Stimulated activated CD4-positive, alpha-beta T cell treated with anti-CD3 and anti-CD28 coated beads, Interleukin-15, amount 100 ng/mL, for 1 hour (primary cell): ENCODE data around the gene KIF9.
"Not testable (repeated sequence)": the region's sequence is repeated elsewhere in the genome, so short reads cannot be mapped to it uniquely, and the experiment has no call there.

ENCODE experiments used
- DNase-seq, 2 donors: peaks; one replicate each; pipeline ENCODE4 v3.0.0-alpha.2; 2020; ENCODE audit warnings: low read depth in 1 of 2, low spot score in 1 of 2

KIF9 gene

DNA sequence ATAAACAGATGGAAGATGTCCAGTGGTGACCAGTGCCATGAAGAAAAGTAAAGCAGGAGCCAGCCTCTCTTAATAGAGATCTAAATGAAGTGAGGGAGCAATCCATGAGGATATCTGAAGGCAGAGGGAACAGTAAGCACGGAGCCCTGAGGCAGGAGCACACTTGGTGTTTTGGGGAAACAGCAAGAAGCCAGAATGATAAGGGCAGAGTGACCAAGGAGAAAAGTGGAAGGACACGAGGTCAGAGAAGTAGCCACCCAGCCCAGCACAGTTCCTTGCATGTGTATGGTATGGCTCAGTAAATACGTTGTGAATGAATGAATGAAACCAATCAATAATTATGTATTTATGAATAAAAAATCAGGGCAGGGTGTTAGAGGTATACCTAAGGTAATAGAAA is 11.8 kb upstream of the KIF9 start:
- DNase-seq, result no peak

DNA sequence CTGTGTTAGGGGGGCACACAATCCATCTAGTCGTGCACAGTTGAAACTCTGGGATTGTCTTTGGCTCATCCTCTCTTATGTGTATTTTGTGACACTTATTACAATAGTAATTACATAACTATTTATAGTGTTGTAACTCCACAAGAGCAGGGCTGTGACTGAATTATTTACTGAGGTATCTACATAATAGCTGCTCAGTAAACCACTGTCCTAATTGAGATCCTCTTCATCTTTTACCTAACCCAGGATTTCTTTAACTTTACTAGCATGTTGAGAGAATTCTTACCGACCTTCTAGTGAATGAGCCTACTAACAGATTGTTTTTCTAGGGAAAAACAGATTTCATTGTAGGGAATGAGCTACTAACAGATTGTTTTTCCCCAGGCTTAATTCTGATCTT is 11.2 kb upstream of the KIF9 start:
- DNase-seq, result no peak

DNA sequence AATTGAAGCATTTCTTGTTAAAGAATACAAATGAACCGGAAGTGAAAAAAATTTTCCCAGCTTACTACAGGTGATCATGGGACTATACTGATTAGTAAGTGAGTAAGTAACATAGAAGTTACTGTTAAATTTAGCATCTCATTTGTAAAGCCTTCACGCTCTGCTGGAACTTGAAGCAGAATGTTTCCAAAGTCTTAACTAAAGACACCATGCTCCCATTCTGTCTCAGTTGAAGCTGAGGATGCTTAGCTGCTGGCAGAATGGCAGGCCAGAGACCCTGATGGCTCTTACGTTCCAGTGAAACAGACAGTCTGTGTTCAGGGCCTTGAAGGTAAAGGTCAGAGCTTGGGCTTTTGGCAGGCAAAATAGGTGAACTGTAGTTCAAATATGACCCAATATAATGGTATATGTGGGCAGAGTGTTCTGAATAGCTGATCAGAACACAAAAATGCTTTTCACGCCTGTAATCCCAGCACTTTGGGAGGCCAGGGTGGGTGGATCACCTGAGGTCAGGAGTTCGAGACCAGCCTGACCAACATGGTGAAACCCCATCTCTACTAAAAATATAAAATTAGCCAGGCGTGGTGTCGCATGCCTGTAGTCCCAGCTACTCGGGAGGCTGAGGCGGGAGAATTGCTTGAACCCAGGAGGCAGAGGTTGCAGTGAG is 9.3 kb upstream of the KIF9 start:
- not testable (repeated sequence) for DNase-seq

DNA sequence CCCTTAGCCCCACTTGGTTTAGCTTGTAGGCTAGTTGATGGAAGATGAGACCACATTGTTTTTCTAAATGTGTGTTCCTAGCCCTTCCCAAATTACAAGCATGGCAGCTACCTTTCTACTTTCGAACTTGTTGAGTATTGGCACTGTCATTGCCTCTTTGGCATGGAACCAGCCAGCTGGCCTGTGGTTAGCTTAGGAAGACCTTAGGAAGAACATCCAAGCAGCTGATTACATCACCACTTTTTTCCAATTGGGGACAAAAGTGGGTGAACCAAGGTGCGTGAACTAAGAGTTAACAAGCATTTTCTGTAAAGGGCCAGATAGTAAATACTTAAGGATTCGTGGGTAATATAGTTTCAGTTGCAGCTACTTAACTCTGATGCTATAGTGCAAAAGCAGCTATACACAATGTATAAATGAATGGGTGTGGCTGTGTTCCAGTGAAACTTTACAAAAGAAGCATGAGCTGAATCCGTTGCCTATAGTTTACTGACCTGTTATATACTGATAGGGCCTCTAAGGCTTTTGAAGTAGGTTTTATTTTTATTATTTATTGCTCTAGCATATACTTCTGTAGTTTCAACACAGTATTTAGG is 8.7 kb upstream of the KIF9 start:
- no peak for DNase-seq

DNA sequence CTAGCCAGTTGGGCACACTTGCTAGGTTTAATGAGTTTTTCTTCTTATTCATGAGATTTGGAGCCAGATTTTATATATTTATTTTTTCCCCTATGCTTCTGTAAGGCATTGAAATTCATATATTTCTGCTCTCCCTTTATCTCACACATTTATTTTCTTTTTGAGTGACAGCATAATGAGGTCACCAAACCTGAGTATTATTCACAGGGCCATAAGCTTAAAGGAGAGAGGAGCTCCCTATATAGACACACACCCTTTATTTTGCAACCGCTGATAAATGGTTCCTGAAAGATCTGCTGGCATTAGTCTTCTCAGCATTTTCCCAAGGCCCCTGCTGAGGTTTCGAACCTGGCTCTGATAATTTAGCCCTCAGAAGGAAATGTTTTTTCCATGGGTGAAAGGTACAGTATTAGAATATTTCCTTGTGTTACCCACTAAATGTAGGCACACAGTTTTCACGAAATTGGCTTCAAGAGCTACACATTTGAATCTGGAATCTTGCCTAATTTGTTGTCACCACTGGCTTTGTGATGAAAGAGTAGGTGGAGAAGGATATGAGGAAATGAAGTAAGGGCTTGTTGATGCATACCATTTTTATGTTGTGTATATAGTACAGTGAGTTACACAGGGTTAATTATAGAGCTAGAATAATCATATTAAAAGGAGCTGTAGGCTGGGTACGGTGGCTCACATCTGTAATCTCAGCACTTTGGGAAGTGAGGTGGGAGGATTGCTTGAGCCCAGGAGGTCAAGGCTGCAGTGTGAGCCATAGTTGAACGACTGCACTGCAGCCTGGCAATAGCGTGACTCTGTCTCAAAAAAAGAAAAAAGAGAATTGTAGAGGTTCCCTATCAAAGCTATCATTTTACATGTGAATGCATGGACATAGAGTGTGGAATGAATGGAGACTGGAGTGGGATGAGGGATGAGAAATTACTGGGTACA is 6.6 kb upstream of the KIF9 start:
- no peak for DNase-seq

DNA sequence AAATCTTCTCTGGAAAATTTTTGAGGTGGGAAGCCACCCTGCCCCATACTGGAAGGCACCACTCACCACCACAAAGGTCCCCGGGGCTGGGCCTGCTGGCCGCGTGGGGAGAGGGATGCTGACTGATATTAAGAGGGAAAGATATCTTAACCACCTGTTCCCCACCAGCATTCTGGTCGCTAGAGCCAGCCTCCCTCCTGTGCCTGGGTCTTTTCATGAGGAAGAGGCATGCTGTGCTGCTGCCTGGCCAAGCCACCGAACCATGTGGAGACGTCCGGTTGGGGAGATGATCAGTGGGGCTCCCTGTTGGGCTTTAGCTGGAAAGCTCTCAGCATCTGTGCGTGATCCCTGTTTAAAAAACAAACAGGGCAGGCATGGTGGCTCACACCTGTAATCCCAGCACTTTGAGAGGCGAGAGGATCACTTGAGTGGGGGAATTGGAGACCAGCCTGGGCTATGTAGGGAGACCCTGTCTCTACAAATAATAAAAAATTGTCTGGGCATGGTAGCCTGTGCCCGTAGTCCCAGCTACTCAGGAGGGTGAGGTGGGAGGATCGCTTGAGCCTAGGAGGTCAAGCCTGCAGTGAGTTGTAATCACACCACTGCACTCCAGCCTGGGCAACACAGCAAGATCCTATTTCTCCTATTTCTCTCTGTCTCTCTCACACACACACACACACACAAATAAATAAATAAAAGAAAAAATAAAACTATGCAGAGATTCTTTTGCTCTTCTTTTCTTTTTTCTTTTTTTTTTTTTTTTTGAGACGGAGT is 1.2 kb upstream of the KIF9 start:
- no peak for DNase-seq

DNA sequence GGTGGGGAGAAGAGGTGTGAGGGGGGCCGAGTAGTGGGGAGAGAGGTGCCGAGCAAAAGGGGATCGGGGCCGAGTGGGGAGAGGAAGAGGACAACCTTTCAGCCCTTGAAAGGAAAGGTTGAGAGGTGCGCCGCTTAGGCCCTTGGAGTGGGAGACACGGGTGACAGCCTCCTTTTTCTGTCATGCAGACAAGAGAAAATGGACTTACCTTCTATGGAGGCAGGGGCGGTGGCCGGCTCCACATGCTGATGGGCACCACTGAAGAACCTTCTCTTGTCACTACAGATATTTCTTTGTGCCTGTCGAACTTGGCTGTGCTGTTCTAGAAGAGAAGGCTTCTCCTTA is 566 bp upstream of the KIF9 start:
- DNase-seq, result no peak

DNA sequence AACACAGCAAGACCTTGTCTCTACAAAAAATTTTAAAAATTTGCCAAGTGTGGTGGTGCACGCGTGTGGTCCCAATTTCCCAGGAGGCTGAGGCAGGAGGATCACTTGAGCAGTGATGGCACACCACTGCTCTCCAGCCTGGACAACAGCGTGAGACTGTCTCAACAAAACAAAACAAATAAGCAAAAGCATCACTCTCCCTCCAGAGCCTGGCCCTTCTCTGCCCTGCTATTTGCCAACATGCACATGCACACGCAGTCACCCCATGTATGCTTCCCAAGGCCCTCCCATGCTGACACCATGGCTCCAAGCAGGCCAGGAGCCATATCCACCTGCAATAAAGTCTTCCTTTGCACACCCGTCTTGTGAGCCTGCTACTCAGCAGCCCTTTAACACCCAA is 2.1 kb downstream of the KIF9 start:
- no peak for DNase-seq

DNA sequence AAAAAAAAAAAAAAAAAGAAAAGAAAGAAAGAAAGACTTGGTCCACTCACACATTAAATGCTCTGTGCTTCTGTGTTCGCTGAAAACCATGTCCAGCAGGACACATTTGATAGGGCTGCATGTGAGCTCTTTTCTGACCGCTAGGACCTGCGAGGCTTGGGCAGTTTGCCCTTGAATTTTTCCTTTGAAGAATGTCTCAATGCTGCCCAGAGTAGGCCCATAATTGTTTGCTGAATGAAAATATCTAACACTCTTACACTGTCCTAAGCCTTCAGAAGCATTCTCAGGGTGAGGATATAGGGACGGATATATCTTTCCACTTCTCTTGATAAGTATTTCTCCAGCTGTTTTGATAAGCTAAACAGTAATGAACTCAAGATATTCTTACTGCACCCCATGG is 6.0 kb downstream of the KIF9 start:
- DNase-seq, result no peak

DNA sequence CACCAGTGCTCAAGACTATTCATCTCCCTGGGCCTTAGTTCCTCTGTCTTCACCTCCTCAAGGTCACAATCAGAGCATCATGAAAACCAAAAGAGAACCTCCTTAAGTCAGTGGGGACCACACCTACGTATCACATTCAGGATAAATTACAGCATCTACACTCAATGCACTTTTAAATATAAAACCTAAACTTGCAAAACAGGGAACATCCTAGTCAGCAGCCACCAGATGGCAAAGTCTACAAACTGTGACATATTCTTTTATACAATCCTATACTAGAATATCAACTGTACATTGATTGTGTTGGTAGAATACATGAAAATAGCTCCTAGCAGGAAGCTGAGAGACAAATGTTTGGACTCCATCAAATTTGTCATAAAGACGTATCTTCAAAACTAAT is 7.9 kb downstream of the KIF9 start:
- DNase-seq, result no peak

DNA sequence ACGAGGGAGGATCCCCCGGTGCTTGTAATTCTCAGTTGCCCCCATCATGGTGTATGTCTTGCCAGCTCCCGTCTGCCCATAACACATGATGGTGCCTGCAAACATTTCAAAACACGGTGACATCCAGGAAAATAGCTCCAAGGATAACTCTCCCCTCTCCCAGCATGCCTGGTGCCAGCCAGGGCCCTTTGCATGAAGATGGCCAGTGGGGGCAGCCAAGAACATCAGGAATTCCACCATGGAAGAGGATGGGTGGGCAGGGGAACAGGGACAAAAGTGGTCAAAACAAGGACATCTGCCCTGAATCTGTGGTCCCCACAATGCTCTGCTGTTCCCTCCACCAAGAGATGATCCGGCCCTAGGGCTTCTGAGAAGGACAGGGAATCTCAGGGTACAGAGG is 9.0 kb downstream of the KIF9 start:
- DNase-seq, result no peak

DNA sequence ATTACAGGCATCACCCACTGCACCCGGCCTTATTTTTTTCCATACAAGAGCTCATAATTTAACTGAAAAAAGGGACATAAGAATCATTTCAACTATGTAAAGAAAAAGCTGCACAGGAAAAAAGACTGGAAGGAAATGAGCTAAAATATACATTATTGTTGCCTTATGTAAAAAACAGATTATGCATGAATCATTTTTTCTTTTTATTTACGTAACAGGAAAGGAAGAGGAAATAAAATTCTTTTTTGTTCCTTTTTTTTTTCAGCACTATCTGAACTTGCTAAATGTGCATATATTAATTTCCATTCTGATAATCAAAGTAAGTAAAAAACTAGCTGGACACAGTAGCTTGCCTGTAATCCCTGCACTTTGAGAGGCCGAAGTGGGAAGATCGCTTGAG is 12.1 kb downstream of the KIF9 start:
- DNase-seq, result no peak

DNA sequence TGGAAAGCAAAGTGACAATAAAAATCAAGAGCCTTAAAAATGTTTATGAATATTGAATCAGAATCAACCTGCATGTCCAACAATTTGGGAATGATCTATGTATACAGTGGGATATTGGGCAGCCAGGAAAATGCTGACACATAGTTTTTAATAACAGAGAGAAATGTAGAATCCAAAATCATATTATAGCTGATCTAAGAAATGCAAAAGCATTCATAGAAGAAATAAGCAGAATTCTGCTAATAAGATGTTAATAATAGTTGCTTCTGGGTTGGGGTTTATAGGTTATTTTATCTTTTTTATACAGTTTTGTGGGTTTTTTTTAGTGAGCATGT is 15.1 kb downstream of the KIF9 start:
- DNase-seq, result no peak

DNA sequence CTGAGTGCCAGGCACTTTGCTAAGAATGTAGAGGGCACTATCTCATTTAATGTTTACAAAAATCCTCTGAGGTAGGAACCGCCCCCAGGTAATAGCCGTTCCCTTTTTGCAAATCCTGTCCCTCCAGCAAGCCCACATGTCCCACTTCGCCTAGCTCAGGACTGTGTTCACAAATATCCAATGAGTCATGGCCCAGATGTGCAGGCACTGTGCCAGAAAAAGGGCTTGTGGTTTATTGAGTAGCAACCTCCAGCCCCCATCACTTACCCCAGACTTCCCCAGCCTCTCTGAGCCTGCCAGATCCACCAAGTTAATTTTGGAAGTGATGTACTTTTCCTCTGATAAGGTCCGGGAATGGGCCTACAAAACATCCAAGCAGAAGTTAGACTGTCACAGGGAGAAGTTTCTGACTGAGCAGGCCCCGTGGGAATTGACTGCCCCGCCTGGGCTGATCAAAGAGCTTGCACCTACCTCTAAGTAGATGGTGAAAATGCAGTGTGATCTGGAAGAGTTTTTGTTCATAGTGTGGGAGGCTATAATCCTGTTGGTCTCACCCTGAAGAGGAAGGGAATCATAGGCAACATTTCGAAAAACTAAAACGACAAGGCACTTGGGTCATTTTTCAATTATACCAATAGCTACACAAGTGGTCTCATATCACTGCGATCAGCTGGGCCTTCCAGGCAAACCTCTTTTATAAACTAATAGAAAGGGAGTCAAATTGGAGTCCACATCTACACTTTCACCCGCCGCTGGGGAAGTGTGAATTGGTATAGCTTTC is 15.7 kb downstream of the KIF9 start:
- DNase-seq, result peak in 1 of 2 donors; percentile 11

DNA sequence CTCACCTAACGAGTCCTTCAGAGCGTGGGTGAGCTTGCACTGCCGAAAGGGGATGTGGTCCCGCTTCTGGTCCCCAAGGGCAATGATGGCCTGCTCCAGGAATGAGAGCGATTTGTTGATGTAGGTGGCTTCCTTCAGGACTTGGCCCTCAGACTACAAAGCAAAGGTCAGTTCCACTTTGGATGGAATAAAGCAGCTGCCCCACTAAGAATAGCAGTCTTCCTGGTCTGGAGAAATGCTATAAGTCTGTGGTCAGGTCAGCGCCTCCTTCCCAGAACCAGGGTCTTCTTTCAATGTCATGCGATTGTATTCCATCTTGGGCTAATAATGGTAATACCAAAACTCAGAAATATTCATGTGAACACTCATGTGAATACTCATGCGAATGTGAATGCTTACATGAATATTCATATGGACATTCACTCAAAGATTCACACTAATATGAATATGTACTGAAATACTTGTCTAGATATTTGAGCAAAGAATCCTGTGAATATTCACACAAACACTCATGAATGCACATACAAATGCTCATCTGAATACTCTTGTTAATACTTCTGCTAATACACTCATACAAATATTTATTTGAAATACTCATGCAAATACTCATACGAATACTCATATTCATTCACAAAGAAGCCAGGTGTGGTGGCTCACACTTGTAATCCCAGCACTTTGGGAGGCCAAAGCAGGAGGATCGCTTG is 16.7 kb downstream of the KIF9 start:
- no peak for DNase-seq

DNA sequence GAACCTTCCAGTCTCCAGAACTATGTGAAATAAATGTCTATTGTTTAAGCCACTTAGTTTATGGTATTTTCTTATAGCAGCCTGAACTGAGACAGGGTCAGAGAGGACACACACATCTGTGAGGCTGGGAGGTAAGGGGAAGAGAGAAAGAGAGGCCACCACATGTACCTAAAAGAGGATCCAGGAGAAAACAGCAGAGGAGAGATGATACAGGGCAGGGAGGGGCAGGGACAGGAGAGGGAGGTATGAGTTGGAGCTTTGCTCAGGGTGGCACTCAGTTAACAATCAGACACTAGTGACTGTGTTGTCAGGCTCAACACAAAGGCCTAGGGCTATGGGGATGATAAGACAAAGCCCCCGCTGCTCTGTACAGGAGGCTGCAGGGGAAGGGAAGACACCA is 17.6 kb downstream of the KIF9 start:
- no peak for DNase-seq

DNA sequence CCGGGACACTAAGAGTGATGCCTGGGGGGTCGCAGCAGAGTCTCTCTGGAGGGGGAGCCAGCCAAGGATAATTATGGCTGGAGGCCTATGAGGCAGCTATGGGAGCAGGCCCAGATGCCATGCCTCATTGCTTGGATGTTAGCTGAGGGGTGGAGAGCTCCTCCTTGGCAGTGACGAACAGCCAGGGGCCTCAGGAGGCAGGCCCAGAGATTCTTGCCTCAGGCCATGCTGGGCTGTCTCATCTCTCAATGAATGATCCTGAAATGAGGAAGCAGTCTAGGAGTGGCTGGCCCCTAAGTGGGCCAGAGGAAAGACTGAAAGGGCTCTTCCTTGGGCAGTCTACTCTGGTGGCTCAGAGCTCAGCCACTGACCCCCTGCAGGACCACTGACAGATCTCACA is 21.3 kb downstream of the KIF9 start:
- DNase-seq, result no peak

DNA sequence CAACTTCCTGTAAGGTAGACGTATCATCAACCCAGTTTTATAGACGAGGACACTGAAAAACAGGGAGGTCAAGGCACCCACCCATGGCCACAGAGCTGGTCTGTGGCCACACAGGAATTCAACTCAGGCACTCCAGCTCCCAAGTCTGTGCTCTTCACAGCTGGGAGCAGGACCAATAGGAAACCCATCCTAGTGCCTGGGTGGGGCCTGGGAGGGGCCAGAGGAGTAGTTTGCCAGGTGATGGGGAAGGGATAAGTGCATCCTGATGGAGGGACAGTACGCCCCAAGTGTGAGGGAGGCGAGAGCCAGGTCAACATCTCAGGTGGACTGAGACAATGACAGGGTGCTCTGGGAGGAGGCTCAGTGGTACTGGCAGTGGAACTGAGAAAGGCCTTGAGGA is 22.0 kb downstream of the KIF9 start:
- no peak for DNase-seq

DNA sequence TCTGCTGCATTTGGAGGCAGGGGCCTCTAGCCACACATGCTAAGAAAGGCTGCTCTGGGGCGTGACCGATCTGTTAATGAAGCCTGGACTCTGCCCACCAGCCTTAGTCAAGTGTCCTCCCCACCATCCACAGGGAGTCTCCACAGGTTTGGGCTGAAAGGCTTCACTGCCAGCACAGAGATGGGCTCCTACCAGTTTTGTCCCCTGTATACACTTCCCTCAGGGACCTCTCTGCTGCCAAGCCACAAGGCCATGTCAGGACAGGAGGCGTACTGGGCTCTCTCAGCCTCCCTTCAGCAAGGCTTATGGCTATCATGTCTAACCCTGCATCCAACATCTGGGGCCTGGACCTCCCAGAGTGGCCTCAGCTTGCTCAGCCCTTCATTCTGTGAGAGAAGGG is 23.5 kb downstream of the KIF9 start:
- no peak for DNase-seq

DNA sequence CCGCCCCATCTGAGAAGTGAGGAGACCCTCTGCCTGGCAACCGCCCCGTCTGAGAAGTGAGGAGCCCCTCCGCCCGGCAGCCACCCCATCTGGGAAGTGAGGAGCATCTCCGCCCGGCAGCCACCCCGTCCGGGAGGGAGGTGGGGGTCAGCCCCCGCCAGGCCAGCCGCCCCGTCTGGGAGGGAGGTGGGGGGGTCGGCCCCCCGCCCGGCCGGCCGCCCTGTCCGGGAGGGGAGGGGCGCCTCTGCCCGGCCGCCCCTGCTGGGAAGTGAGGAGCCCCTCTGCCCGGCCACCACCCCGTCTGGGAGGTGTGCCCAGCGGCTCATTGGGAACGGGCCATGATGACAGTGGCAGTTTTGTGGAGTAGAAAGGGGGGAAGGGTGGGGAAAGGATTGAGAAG is 26.3 kb downstream of the KIF9 start:
- not testable (repeated sequence) for DNase-seq
